Heart left ventricle (tissue), 16 donors: ENCODE data around the gene HEMK1. TPM values are rescaled to one million over a fixed set of nuclear protein-coding genes. Genes with fewer than 3 reads are reported as not detected.

ENCODE experiments used
- ATAC-seq, 4 donors: fragments of 200-7000 bp; cut with Tn5 transposase; one replicate each; pipeline ENCODE4 v1.9.1; 2020 to 2022; ENCODE audit warnings: moderate library complexity in 4 of 4, mild to moderate bottlenecking in 3 of 4, moderate number of reproducible peaks in 1 of 4
- DNase-seq, 5 donors: peaks; one replicate each; pipeline ENCODE4 v3.0.0-alpha.2; 2020
- H3K27ac ChIP-seq, 12 donors: fragments of 200-600 bp; sonication (generic) in 4 of 12; one replicate each; pipeline versions ENCODE4 v1.5.0 to v1.8.0; 2016 to 2022; ENCODE audit warnings: mild to moderate bottlenecking in 2 of 12
- H3K27me3 ChIP-seq, 9 donors: fragments of 200-600 bp; sonication (generic) in 2 of 9; one replicate each; pipeline versions ENCODE4 v1.5.1 to v1.8.0; 2016 to 2022; ENCODE audit warnings: mild to moderate bottlenecking in 3 of 9
- H3K36me3 ChIP-seq, 9 donors: fragments of 200-600 bp; sonication (generic) in 2 of 9; one replicate each; pipeline versions ENCODE4 v1.5.0 to v1.8.0; 2018 to 2022; ENCODE audit warnings: mild to moderate bottlenecking in 2 of 9
- H3K4me1 ChIP-seq, 12 donors: fragments of 200-600 bp; sonication (generic) in 4 of 12; one replicate each; pipeline versions ENCODE4 v1.5.0 to v1.8.0; 2016 to 2022; ENCODE audit warnings: mild to moderate bottlenecking in 3 of 12
- H3K4me3 ChIP-seq, 12 donors: fragments of 200-600 bp; sonication (generic) in 4 of 12; one replicate each; pipeline versions ENCODE4 v1.5.0 to v1.8.0; 2017 to 2022; ENCODE audit warnings: mild to moderate bottlenecking in 9 of 12, moderate library complexity in 4 of 12
- H3K9me3 ChIP-seq, 12 donors: fragments of 200-600 bp; sonication (generic) in 4 of 12; one replicate each; pipeline versions ENCODE4 v1.5.0 to v1.8.0; 2016 to 2022; ENCODE audit warnings: mild to moderate bottlenecking in 1 of 12
- POLR2A ChIP-seq, 2 donors: fragments of 450-650 bp; IDR thresholded peaks; one replicate each; pipeline ENCODE4 v1.6.1; 2017; ENCODE audit warnings: antibody characterized with exemption in 2 of 2, mild to moderate bottlenecking in 2 of 2, moderate library complexity in 2 of 2
- WGBS, 4 donors: extraction: QIAGEN DNeasy Blood & Tissue Kit in 2 of 4; methylation state at CpG; one replicate each; pipeline versions ENCODE4 v1.1.5 to v1.1.7; 2013 to 2018; 5-methylcytosine and 5-hydroxymethylcytosine counted together
- intact Hi-C, 10 donors: fragments of 100-400 bp; cut with DNase I; formaldehyde crosslinking; loops; one replicate each; pipeline versions ENCODE4 v1.11.1 to v1.14.2; 2022
- polyA plus RNA-seq, 2 donors: library from polyadenylated mRNA; stranded (reverse); fragments of 200-250 nt; gene quantifications; one replicate each; pipeline ENCODE4 v1.2.3, GENCODE V29; 2013
- total RNA-seq, 9 donors: library from RNA; depleted of rRNA in 2 of 9; stranded (reverse); fragments of >200 nt in 2 of 9; fragmentation: NEBNext Ultra II Directional in 3 of 9; extraction: Animal tissue kit (Norgen Biotek cat#: 25700) in 3 of 9; gene quantifications; one replicate each; pipeline versions ENCODE4 v1.1.0 to v1.2.4, GENCODE V29; 2016 to 2023
- TF ChIP-seq, protein P1 (sequence below), 12 donors: fragments of 200-600 bp; sonication (generic) in 4 of 12; IDR thresholded peaks; one replicate each; pipeline versions ENCODE4 v1.5.0 to v1.8.0; 2018 to 2022; ENCODE audit warnings: antibody characterized with exemption in 12 of 12, mild to moderate bottlenecking in 5 of 12
- donor health status: ischemic (EF 13 %, LVEDD 7.1; RV severe dilation, severe dysfunction).
- donor health status: healthy with polysubstance abuse.
- donor health status: DM: no; HTN: yes; CAD: no.
- donor health status: DM: no; HTN: no; CAD: no.
- donor health status: ischemic (EF 25% LVEDD 6.9; RV normal size, moderate dysfunction).
- donor health status: ischemic (EF 25% LVEDD 5.7; RV mildly dilated, moderate dysfunction).
- donor health status: healthy.
- donor health status: DM: yes; HTN: yes; CAD: no.
- donor health status: ischemic (EF 35%, LVEDD 5.7; RV mildly dilated, moderate dysfunction).
- donor health status: nonischemic (EF 11% LVEDD 7.7; RV severe dilation, severe dysfunction).
- donor health status: DM: yes; HTN: yes; CAD: no.
- donor health status: PGD.
- donor health status: ischemic (EF 29% LVEDD 5.4; RV normal size, mild dysfunction).
- donor health status: nonischemic (EF 23%, LVEDD 6.1; RV moderate dilation, normal function).

Gene HEMK1
- total and polyA plus RNA-seq, 11 donors, result 7.8 to 19.7 (median 13.8) TPM

- DNase-seq (peak in 1 of 5 donors; percentile 54), ATAC-seq (no peak)
- Histone ChIP-seq H3K27me3 (no peaks in the 10 kb centered on the region), H3K36me3 (peaks cover 0 to 16% (median 3%) of the 10 kb centered on the region in 9 donors), H3K4me1 (peaks cover 15 to 68% (median 58%) of the 10 kb centered on the region in 12 donors), H3K27ac (peak overlapping the region; percentile 93 to 100 (median 98)), H3K4me3 (no peak overlapping the region), H3K9me3 (no peaks in the 10 kb centered on the region)
- 61 to 71% (median 65%) methylated on average over 8 to 9 of the region's 9 CpGs for WGBS, 4 donors
- intact Hi-C loops, result loop anchor here in 1 of 10 donors (2.0 kb wide), 1 partner anchor 13 kb away; no protein-coding TSS in a partner anchor
- TF ChIP-seq, protein P1, sequence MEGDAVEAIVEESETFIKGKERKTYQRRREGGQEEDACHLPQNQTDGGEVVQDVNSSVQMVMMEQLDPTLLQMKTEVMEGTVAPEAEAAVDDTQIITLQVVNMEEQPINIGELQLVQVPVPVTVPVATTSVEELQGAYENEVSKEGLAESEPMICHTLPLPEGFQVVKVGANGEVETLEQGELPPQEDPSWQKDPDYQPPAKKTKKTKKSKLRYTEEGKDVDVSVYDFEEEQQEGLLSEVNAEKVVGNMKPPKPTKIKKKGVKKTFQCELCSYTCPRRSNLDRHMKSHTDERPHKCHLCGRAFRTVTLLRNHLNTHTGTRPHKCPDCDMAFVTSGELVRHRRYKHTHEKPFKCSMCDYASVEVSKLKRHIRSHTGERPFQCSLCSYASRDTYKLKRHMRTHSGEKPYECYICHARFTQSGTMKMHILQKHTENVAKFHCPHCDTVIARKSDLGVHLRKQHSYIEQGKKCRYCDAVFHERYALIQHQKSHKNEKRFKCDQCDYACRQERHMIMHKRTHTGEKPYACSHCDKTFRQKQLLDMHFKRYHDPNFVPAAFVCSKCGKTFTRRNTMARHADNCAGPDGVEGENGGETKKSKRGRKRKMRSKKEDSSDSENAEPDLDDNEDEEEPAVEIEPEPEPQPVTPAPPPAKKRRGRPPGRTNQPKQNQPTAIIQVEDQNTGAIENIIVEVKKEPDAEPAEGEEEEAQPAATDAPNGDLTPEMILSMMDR (IDR thresholded peaks at IDR 0.05), result no peak
- TF ChIP-seq POLR2A (IDR thresholded peaks at IDR 0.05), result no peak
Measured at GRCh38 chr3:50600141-50600753, 30.9 kb downstream of the HEMK1 start.

DNA sequence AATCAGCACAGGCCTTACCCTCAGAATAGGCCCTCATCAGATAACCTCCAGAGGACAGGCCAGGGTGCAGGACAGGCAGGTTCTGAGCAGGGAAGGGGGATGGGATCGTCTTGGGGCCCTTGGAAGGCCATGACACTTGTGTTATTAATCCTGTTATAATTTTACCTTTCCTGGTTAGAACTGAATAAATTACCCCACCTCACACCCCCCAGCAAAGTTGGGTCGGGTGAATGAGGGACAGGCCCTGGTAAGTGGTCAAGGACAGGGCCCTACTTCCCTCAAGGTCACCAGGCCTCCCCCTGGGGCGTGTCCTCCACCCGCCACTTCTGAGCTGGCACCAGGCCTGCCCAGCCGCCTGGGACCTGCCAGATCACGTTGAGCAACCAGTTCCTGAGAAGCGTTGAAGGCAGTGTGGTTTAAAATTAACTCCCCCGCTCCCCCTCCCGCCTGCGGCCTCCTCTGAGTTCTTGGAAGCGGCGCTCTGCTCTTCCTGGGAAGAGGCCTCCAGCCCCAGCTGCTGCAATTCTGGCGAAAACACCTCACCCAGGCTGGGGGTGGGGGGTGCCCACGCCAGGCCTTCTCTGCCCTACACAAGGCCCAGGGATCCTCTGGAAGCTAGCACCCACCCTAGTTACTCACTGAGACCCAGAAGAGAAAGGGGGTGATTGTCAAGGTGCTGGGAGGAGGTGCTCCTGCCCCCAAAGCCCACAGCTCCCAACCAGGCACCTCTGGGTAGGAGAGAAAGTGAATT, 31.7 kb downstream of the HEMK1 start:
- ATAC-seq, result peak; percentile 78 to 87 (median 82)
- peak in 1 of 2 donors; percentile 28 for TF ChIP-seq POLR2A (IDR thresholded peaks at IDR 0.05)
- TF ChIP-seq, protein P1 (IDR thresholded peaks at IDR 0.05), result no peak
- H3K27ac ChIP-seq, result peak overlapping the region; percentile 93 to 100 (median 98)
- H3K4me1 ChIP-seq, result peaks cover 15 to 75% (median 65%) of the 10 kb centered on the region in 12 donors
- H3K36me3 ChIP-seq, result peaks cover 0 to 23% (median 4%) of the 10 kb centered on the region in 9 donors
- intact Hi-C loops, result loop anchor here in 3 of 10 donors (1.0 to 2.0 kb wide), 3 partner anchors 14 to 32 kb away; partner anchors contain the start of gene HEMK1 (in 1 of the 3)
- H3K4me3 ChIP-seq, result peak overlapping the region in 8 of 12 donors; percentile 6 to 30 (median 25)
- H3K9me3 ChIP-seq, result no peaks in the 10 kb centered on the region
- 2 to 6% (median 2%) methylated on average over 10 to 14 of the region's 14 CpGs for WGBS, 4 donors
- peak; percentile 95 to 98 (median 97) for DNase-seq
- H3K27me3 ChIP-seq, result no peaks in the 10 kb centered on the region

DNA sequence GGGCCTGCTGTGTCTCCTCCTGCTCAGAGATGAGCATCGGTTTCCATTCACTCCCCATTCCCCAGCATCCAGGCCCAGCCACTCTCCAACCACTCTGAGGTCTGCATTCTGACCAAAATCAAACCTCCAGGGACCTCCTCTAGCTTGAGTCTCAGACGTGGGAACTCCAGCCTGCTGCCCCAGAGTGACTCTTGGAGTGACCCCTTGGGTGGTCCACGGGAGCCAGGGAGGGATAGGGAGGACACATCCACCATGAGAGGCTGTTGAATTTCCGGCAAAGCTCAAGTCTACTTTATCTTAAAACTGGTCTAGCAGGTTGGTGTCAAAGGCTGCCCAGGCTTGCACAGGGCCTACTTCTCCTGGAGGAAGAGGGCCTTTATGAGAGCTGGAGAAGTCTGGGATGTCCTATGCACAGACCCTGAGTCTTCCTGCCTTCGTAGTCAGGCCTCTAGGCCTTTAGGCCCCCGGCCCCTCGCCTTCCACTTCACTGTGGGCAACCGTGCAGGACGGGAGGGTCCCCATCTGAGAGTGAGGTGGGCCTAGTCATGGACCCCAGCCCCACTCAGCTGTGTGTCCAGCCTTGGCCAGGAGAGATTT, 33.4 kb downstream of the HEMK1 start:
- Histone ChIP-seq H3K36me3 (peaks cover 0 to 40% (median 21%) of the 10 kb centered on the region in 9 donors), H3K4me1 (peaks cover 15 to 92% (median 79%) of the 10 kb centered on the region in 12 donors), H3K27me3 (no peaks in the 10 kb centered on the region), H3K27ac (peak overlapping the region; percentile 93 to 100 (median 98)), H3K4me3 (no peak overlapping the region), H3K9me3 (no peaks in the 10 kb centered on the region)
- TF ChIP-seq, protein P1 (IDR thresholded peaks at IDR 0.05), result no peak
- TF ChIP-seq POLR2A (IDR thresholded peaks at IDR 0.05), result no peak
- DNase-seq (peak in 1 of 5 donors; percentile 31), ATAC-seq (no peak)
- intact Hi-C loops, result no loop called here
- 79 to 84% (median 82%) methylated on average over 8 to 9 of the region's 9 CpGs for WGBS, 4 donors
